HL-60 (cell line): Measurements from ENCODE around the gene ATP2B2.

Experiments
- GABPA ChIP-seq: IDR thresholded peaks from 2 replicates; pipeline ENCODE4 v1.6.1; 2012; ENCODE audit warnings: low read depth
- POLR2AphosphoS5 ChIP-seq: IDR thresholded peaks from 2 replicates; pipeline ENCODE4 v1.6.1; 2012; ENCODE audit warnings: low read depth
- TF ChIP-seq, protein P1 (sequence below): IDR thresholded peaks from one replicate; pipeline ENCODE4 v1.5.1; 2011; ENCODE audit warnings: low read length, control low read depth, inconsistent platforms; ENCODE audit not compliant: insufficient read depth
- TF ChIP-seq, protein P2 (sequence below): IDR thresholded peaks from 2 replicates; pipeline ENCODE4 v1.6.1; 2012; ENCODE audit warnings: low read depth; ENCODE audit not compliant: insufficient replicate concordance

DNA sequence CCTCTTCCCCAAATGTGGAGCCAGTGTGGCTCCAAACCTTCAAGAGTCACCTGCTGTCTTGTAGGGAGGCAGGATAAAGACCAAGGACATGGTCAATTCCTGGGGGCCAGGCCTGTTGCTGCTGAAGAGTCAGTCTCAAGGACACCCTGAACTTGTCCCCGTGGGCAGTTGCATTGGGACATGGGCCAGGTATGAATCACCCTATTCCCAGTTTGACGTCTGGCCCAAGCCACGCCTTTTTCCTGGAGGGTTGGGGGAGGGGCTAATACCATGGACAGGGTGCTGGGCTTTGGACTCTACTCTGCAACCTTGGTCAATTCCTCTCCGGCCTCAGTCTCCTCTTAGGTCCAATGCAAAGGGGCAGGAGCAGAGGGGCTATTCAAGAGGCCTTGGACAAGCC, 10.4 kb downstream of the ATP2B2 start:
- TF ChIP-seq, protein P1, sequence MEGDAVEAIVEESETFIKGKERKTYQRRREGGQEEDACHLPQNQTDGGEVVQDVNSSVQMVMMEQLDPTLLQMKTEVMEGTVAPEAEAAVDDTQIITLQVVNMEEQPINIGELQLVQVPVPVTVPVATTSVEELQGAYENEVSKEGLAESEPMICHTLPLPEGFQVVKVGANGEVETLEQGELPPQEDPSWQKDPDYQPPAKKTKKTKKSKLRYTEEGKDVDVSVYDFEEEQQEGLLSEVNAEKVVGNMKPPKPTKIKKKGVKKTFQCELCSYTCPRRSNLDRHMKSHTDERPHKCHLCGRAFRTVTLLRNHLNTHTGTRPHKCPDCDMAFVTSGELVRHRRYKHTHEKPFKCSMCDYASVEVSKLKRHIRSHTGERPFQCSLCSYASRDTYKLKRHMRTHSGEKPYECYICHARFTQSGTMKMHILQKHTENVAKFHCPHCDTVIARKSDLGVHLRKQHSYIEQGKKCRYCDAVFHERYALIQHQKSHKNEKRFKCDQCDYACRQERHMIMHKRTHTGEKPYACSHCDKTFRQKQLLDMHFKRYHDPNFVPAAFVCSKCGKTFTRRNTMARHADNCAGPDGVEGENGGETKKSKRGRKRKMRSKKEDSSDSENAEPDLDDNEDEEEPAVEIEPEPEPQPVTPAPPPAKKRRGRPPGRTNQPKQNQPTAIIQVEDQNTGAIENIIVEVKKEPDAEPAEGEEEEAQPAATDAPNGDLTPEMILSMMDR, result no peak
- TF ChIP-seq POLR2AphosphoS5 (no peak), GABPA (no peak)
- TF ChIP-seq, protein P2, sequence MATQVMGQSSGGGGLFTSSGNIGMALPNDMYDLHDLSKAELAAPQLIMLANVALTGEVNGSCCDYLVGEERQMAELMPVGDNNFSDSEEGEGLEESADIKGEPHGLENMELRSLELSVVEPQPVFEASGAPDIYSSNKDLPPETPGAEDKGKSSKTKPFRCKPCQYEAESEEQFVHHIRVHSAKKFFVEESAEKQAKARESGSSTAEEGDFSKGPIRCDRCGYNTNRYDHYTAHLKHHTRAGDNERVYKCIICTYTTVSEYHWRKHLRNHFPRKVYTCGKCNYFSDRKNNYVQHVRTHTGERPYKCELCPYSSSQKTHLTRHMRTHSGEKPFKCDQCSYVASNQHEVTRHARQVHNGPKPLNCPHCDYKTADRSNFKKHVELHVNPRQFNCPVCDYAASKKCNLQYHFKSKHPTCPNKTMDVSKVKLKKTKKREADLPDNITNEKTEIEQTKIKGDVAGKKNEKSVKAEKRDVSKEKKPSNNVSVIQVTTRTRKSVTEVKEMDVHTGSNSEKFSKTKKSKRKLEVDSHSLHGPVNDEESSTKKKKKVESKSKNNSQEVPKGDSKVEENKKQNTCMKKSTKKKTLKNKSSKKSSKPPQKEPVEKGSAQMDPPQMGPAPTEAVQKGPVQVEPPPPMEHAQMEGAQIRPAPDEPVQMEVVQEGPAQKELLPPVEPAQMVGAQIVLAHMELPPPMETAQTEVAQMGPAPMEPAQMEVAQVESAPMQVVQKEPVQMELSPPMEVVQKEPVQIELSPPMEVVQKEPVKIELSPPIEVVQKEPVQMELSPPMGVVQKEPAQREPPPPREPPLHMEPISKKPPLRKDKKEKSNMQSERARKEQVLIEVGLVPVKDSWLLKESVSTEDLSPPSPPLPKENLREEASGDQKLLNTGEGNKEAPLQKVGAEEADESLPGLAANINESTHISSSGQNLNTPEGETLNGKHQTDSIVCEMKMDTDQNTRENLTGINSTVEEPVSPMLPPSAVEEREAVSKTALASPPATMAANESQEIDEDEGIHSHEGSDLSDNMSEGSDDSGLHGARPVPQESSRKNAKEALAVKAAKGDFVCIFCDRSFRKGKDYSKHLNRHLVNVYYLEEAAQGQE, result no peak
